Measurements from ENCODE around the gene VPS37D. TPM values are rescaled to one million over a fixed set of nuclear protein-coding genes. Genes with fewer than 3 reads are reported as not detected.

The VPS37D gene
- total RNA-seq, 1 donor = 5.8 TPM

GRCh38 chr7:73622527-73622908 is 45.1 kb upstream of the VPS37D start:
- no peaks in the 10 kb centered on the region for H3K79me2 ChIP-seq (ENCODE audit: insufficient read depth, low read length)
- H3K27me3 ChIP-seq (ENCODE audit: insufficient read depth, low read length) = peaks cover 41% of the 10 kb centered on the region
- H3K4me2 ChIP-seq (ENCODE audit: insufficient read depth, low read length) = no peak overlapping the region
- no peaks in the 10 kb centered on the region for H3K4me1 ChIP-seq (ENCODE audit: insufficient read depth, low read length)
- no peaks in the 10 kb centered on the region for H3K36me3 ChIP-seq (ENCODE audit: insufficient read depth, low read length)
- H4K20me1 ChIP-seq (ENCODE audit: insufficient read depth, low read length) = no peaks in the 10 kb centered on the region
- no peak for TF ChIP-seq CTCF (IDR thresholded peaks at IDR 0.05; ENCODE audit: extremely low read depth, low read depth, low read length)
- no peak overlapping the region for H3K27ac ChIP-seq (ENCODE audit: low read depth, low read length)
- H3K4me3 ChIP-seq (ENCODE audit: insufficient read depth, low read length) = no peak overlapping the region
- H2AFZ ChIP-seq (ENCODE audit: low read length) = no peak overlapping the region
- DNase-seq (ENCODE audit: insufficient read length, low spot score, missing footprints) = peak; percentile 64
- H3K9me3 ChIP-seq (ENCODE audit: low read depth, low read length) = no peaks in the 10 kb centered on the region

DNA sequence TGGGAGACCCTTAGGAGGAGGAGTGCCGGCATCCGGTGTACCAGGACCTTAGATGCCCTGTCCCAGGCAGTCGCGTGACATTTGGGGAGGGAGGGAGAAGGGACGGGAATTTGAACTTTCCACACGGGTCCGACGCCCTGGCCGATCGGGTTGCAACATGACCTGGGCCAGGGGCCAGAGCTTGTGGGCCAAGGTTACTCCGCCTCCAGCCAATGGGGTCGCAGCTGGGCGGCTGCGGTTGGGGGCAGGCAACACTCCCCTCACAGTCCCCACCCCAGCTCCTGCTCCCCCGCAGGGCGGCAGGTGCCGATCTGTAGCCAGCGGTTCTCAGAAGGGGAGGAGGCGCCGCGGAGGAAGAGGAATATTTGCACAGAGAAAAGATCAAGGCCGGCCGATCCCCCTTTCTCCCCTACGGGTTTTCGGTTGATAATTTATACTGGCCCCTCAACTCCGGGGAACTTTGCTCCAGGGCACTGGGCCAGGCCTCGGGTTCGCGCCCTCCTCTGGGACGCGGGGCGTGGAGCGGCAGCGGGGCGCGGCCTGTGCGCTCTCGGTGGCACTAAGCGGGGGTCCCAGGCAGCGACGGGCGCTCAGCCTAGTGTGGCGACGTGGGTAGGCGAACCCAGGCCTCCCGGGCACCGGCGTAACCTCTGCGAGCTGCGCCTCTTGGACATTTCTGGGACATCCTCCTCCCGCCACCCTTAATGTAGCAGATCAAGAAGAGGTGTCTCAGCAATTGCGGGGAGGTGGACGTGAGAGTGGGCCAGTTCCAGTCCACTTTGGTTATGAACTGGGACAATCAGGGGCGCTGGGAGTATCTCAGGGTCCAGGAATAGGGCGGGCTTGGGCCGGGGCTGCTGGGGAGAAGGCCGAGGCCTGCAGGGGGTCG is 44.5 kb upstream of the VPS37D start:
- H3K4me2 ChIP-seq (ENCODE audit: insufficient read depth, low read length) = peak overlapping the region; percentile 43
- H3K9me3 ChIP-seq (ENCODE audit: low read depth, low read length) = no peaks in the 10 kb centered on the region
- peak; percentile 71 for DNase-seq (ENCODE audit: insufficient read length, low spot score, missing footprints)
- no peaks in the 10 kb centered on the region for H3K36me3 ChIP-seq (ENCODE audit: insufficient read depth, low read length)
- no peak overlapping the region for H2AFZ ChIP-seq (ENCODE audit: low read length)
- no peaks in the 10 kb centered on the region for H3K79me2 ChIP-seq (ENCODE audit: insufficient read depth, low read length)
- H3K4me3 ChIP-seq (ENCODE audit: insufficient read depth, low read length) = no peak overlapping the region
- no peak for TF ChIP-seq CTCF (IDR thresholded peaks at IDR 0.05; ENCODE audit: extremely low read depth, low read depth, low read length)
- H3K27me3 ChIP-seq (ENCODE audit: insufficient read depth, low read length) = peaks cover 47% of the 10 kb centered on the region
- H3K27ac ChIP-seq (ENCODE audit: low read depth, low read length) = no peak overlapping the region
- no peaks in the 10 kb centered on the region for H3K4me1 ChIP-seq (ENCODE audit: insufficient read depth, low read length)
- no peaks in the 10 kb centered on the region for H4K20me1 ChIP-seq (ENCODE audit: insufficient read depth, low read length)

DNA sequence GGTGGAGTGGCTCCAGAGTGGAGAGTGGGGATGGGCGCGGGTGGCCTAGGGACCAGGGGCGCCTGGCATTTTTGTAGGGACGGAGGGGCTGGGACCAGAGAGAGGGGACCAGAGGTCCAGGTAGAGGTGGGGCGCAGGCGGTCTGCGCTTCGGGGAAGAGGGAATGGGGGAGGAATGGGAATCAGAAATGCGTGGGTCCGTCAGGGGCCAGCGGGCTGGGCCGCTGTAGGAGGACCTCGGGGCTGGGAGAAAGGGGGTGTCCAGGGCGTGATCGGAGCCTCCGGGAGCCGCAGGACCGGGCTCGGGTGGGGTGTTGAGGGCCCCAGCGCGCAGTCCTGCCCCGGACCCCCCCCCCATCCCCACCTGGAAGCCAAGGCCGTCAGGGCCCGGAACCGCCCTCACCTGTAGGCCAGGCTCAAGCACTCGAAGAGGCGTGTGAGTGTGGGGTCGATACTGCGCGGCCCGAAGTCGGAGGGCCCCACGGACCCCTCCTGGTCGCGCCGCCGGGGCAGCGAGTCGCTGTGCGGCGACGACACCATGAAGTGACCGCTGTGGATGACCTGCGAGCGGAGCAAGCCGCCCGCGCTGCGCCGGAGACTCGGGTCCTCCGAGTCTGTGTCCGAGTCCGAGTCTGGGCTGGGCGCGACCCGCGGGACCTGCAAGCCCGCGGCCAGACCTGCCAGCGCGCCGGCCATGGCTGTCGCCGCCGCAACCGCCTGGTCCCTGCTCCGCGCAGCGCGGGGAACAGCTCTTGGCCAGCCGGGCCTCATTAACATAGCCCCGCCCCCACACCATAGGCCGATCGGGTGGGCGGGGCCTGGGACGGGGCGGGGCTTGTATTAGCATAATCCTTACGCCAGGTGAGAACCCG is 43.6 kb upstream of the VPS37D start, which contains the start of gene MLXIPL:
Gene MLXIPL (minus strand): TSS at position 725 of the 871 bp plus-strand sequence. CDS start 30 bp downstream, at position 695.
- Histone ChIP-seq H3K4me1 (ENCODE audit: insufficient read depth, low read length) (no peaks in the 10 kb centered on the region), H3K27ac (ENCODE audit: low read depth, low read length) (no peak within 1 kb of the TSS), H3K79me2 (ENCODE audit: insufficient read depth, low read length) (no peaks in the 10 kb centered on the region), H3K4me2 (ENCODE audit: insufficient read depth, low read length) (peak within 1 kb of the TSS; percentile 75), H4K20me1 (ENCODE audit: insufficient read depth, low read length) (no peaks in the 10 kb centered on the region), H2AFZ (ENCODE audit: low read length) (no peak within 1 kb of the TSS), H3K36me3 (ENCODE audit: insufficient read depth, low read length) (no peaks in the 10 kb centered on the region), H3K9me3 (ENCODE audit: low read depth, low read length) (no peaks in the 10 kb centered on the region), H3K4me3 (ENCODE audit: insufficient read depth, low read length) (peak within 1 kb of the TSS; percentile 56), H3K27me3 (ENCODE audit: insufficient read depth, low read length) (peaks cover 54% of the 10 kb centered on the region)
- no peak for TF ChIP-seq CTCF (IDR thresholded peaks at IDR 0.05; ENCODE audit: extremely low read depth, low read depth, low read length)
- peak; percentile 98 for DNase-seq (ENCODE audit: insufficient read length, low spot score, missing footprints)

DNA sequence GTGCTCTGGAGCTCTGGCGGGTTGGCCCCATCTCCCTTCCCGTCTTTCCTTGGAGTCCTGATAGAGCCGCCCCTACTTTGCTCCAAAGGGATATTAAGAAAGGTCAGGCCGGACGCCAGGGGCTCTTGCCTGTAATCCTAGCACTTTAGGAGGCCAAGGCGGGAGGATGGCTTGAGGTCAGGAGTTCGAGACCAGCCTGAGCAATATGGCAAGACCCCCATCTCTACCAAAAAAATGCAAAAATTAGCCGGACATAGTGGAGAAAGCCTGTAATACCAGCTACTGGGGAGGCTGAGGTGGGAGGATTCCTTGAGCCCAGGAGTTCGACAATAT is 43.0 kb upstream of the VPS37D start:
- peaks cover 54% of the 10 kb centered on the region for H3K27me3 ChIP-seq (ENCODE audit: insufficient read depth, low read length)
- no peak overlapping the region for H3K27ac ChIP-seq (ENCODE audit: low read depth, low read length)
- no peaks in the 10 kb centered on the region for H3K79me2 ChIP-seq (ENCODE audit: insufficient read depth, low read length)
- H3K36me3 ChIP-seq (ENCODE audit: insufficient read depth, low read length) = no peaks in the 10 kb centered on the region
- no peaks in the 10 kb centered on the region for H4K20me1 ChIP-seq (ENCODE audit: insufficient read depth, low read length)
- H3K9me3 ChIP-seq (ENCODE audit: low read depth, low read length) = no peaks in the 10 kb centered on the region
- no peak for DNase-seq (ENCODE audit: insufficient read length, low spot score, missing footprints)
- no peak overlapping the region for H2AFZ ChIP-seq (ENCODE audit: low read length)
- peak overlapping the region; percentile 75 for H3K4me2 ChIP-seq (ENCODE audit: insufficient read depth, low read length)
- H3K4me1 ChIP-seq (ENCODE audit: insufficient read depth, low read length) = no peaks in the 10 kb centered on the region
- H3K4me3 ChIP-seq (ENCODE audit: insufficient read depth, low read length) = no peak overlapping the region
- TF ChIP-seq CTCF (IDR thresholded peaks at IDR 0.05; ENCODE audit: extremely low read depth, low read depth, low read length) = no peak

Measured in osteoblast (primary cell).